K562 (cell line): ENCODE results near the gene EFCAB8. TPM values are rescaled to one million over a fixed set of nuclear protein-coding genes. Genes with fewer than 3 reads are reported as not detected.

ENCODE experiments used
- ATAC-seq: fragments of 200-7000 bp; cut with Tn5 transposase; 3 replicates; pipeline ENCODE4 v1.9.1; 2020; ENCODE audit warnings: moderate library complexity
- BruUV-seq: library from RNA; stranded (reverse); fragments of 400-500 nt; replicated peaks from 2 replicates; lab custom pipeline; 2021; lab: Mats Ljungman, UMichigan
- CTCF ChIA-PET: fragments of 300-600 bp; formaldehyde crosslinking; extraction: SDS; loops from one replicate; lab custom pipeline; 2021; ENCODE audit warnings: low intra/inter-chr PET ratio; lab: Yijun Ruan, JAX
- POLR2A ChIA-PET: fragments of 300-600, 350-650 bp; sonication (Branson Sonifier 250); formaldehyde crosslinking; extraction: SDS; loops from one replicate; lab custom pipeline; 2021; ENCODE audit warnings: antibody characterized with exemption, inconsistent platforms; lab: Yijun Ruan, JAX
- DNase-seq, 4 experiments: peaks; one replicate each; pipeline versions ENCODE4 v3.0.0 to v3.0.0-alpha.2; 2011 to 2018; ENCODE audit warnings: low spot score in 3 of 4, mixed read lengths in 3 of 4; ENCODE audit errors: extremely low read depth in 1 of 4
- FAIRE-seq: peaks from 2 replicates; lab custom pipeline; 2011; peaks lifted over from hg19 to GRCh38; lab: Jason Lieb, UNC
- H2AFZ ChIP-seq: 2 replicates; pipeline ENCODE4 v1.6.0; 2011; ENCODE audit warnings: low read depth, low read length, control low read depth, inconsistent platforms
- H3K27ac ChIP-seq: fragments of 200-600 bp; 3 replicates; pipeline ENCODE4 v1.8.0; 2011; ENCODE audit warnings: low read depth, mild to moderate bottlenecking, control low read depth, inconsistent platforms, low read length, moderate library complexity, mixed read lengths; ENCODE audit errors: extremely low read depth
- H3K27me3 ChIP-seq, 2 experiments: fragments of 300-600 bp in 1 of 2; 2 replicates in 1 of 2; 3 replicates in 1 of 2; pipeline versions ENCODE4 v1.6.0 to v1.8.0; 2011; ENCODE audit warnings: inconsistent platforms in 2 of 2, low read length in 2 of 2, mild to moderate bottlenecking in 1 of 2, mixed read lengths in 1 of 2, moderate library complexity in 1 of 2; ENCODE audit not compliant: control insufficient read depth in 2 of 2, insufficient read depth in 2 of 2
- H3K36me3 ChIP-seq: fragments of 300-600 bp; 3 replicates; pipeline ENCODE4 v1.8.0; 2011; ENCODE audit warnings: mild to moderate bottlenecking, low read length, inconsistent platforms; ENCODE audit not compliant: control insufficient read depth, insufficient read depth
- H3K4me1 ChIP-seq, 2 experiments: fragments of 200-600 bp in 1 of 2; replicated peaks in 1 of 2; 2 replicates in 1 of 2; 3 replicates in 1 of 2; pipeline versions ENCODE4 v1.5.1 to v1.8.0; 2011; ENCODE audit warnings: inconsistent platforms in 2 of 2, low read length in 2 of 2, mild to moderate bottlenecking in 1 of 2, mixed read lengths in 1 of 2, moderate library complexity in 1 of 2; ENCODE audit not compliant: control insufficient read depth in 2 of 2, insufficient read depth in 2 of 2
- H3K4me2 ChIP-seq: 2 replicates; pipeline ENCODE4 v1.6.1; 2011; ENCODE audit warnings: low read length, control low read depth, inconsistent platforms, mixed read lengths; ENCODE audit not compliant: insufficient read depth
- H3K4me3 ChIP-seq: fragments of 200-600 bp; sonication (generic), shearing (Covaris generic); 2 replicates; pipeline ENCODE4 v1.5.1; 2016; ENCODE audit warnings: control low read depth, inconsistent platforms
- H3K79me2 ChIP-seq: fragments of 200-600 bp; 3 replicates; pipeline ENCODE4 v1.8.0; 2011; ENCODE audit warnings: low read length, inconsistent platforms; ENCODE audit not compliant: control insufficient read depth, insufficient read depth
- H3K9ac ChIP-seq, 2 experiments: 2 replicates each; pipeline versions ENCODE4 v1.6.0 to v1.6.1; 2011; ENCODE audit warnings: low read depth in 2 of 2, low read length in 2 of 2, control low read depth in 1 of 2, inconsistent platforms in 1 of 2, mild to moderate bottlenecking in 1 of 2, mixed read lengths in 1 of 2; ENCODE audit not compliant: insufficient read depth in 1 of 2
- H3K9me1 ChIP-seq: one replicate; pipeline ENCODE4 v1.6.0; 2011; ENCODE audit warnings: inconsistent platforms, mild to moderate bottlenecking, low read length, moderate library complexity; ENCODE audit not compliant: control insufficient read depth, insufficient read depth
- H3K9me3 ChIP-seq: replicated peaks from 2 replicates; pipeline ENCODE4 v1.5.1; 2011; ENCODE audit warnings: low read depth, low read length, inconsistent platforms; ENCODE audit not compliant: control insufficient read depth, insufficient read depth
- H4K20me1 ChIP-seq: replicated peaks from 2 replicates; pipeline ENCODE4 v1.6.1; 2011; ENCODE audit warnings: low read length, inconsistent platforms, mixed read lengths; ENCODE audit not compliant: control insufficient read depth, insufficient read depth
- ARHGAP35 ChIP-seq: fragments of 450-650 bp; IDR thresholded peaks from 2 replicates; pipeline ENCODE4 v1.6.1; 2018; ENCODE audit not compliant: partially characterized antibody
- BCOR ChIP-seq: fragments of 450-650 bp; IDR thresholded peaks from 2 replicates; pipeline ENCODE4 v1.6.1; 2016
- CXXC5 ChIP-seq: fragments of 250-450 bp; sonication (Bioruptor Pico); IDR thresholded peaks from 2 replicates; pipeline ENCODE4 v1.8.0; 2022; ENCODE audit warnings: inconsistent platforms, mild to moderate bottlenecking, moderate library complexity
- PTRF ChIP-seq: fragments of 450-650 bp; IDR thresholded peaks from 2 replicates; pipeline ENCODE4 v1.6.1; 2016; ENCODE audit warnings: mild to moderate bottlenecking, missing genetic modification characterization, missing compliant biosample characterization
- RBM25 ChIP-seq: fragments of 200-400 bp; formaldehyde crosslinking; IDR thresholded peaks from 2 replicates; pipeline ENCODE4 v1.6.1; 2018; ENCODE audit warnings: low read length, low read depth, moderate library complexity; ENCODE audit not compliant: severe bottlenecking
- TEAD2 ChIP-seq: fragments of 450-650 bp; IDR thresholded peaks from 2 replicates; pipeline ENCODE4 v1.6.1; 2016; ENCODE audit warnings: missing genetic modification characterization, control low read depth, missing compliant biosample characterization
- ZNF347 ChIP-seq: fragments of 450-650 bp; formaldehyde crosslinking; IDR thresholded peaks from 2 replicates; pipeline ENCODE4 v1.4.0; 2020; ENCODE audit warnings: low read depth, mild to moderate bottlenecking, moderate library complexity
- WGBS: fragments of 100-300 bp; shearing (Covaris generic); methylation state at CpG from one replicate; pipeline ENCODE4 v1.1.6; 2016; ENCODE audit warnings: low coverage, mixed read lengths; ENCODE audit not compliant: insufficient coverage; ENCODE audit errors: missing lambda C conversion rate; 5-methylcytosine and 5-hydroxymethylcytosine counted together
- in situ Hi-C: fragments of 300-500 bp; cut with MboI; formaldehyde crosslinking; loops from 4 replicates; pipeline ENCODE4 v1.15.0; 2018; ENCODE audit warnings: inconsistent platforms, mixed read lengths
- intact Hi-C: fragments of 100-400 bp; cut with micrococcal nuclease; formaldehyde crosslinking; loops from 2 replicates; pipeline ENCODE4 v1.14.2; 2022
- polyA plus RNA-seq, 8 experiments: library from polyadenylated mRNA; depleted of rRNA in 4 of 8; stranded (reverse) in 5 of 8; unstranded in 3 of 8; fragments of >200 nt; fragmentation: Nextera tagmentation in 2 of 8; fragmentation: Illumina TruSeq in 1 of 8; extraction: Ambion mirVana in 2 of 8; extraction: Trizol in 1 of 8; gene quantifications; 2 replicates each; pipeline versions ENCODE4 v1.2.1 to v1.2.3, GENCODE V29; 2011 to 2014; ENCODE audit warnings: inconsistent platforms in 1 of 8, missing spikeins in 1 of 8
- total RNA-seq, 7 experiments: library from RNA; depleted of rRNA in 6 of 7; stranded (reverse); fragments of >200 nt in 6 of 7; fragmentation: Illumina TruSeq in 2 of 7; extraction: Trizol in 2 of 7; gene quantifications; 2 replicates each; pipeline versions ENCODE4 v1.2.1 to v1.2.3, GENCODE V29; 2011 to 2021; ENCODE audit warnings: low replicate concordance in 1 of 7
- TF ChIP-seq, protein P1 (sequence below), 2 experiments: fragments of 450-650 bp; IDR thresholded peaks; 2 replicates each; pipeline ENCODE4 v1.6.1; 2016
- TF ChIP-seq, protein P2 (sequence below): fragments of 250-450 bp; sonication (Bioruptor Pico); IDR thresholded peaks from 2 replicates; pipeline ENCODE4 v1.8.0; 2021; ENCODE audit warnings: moderate library complexity, mild to moderate bottlenecking, inconsistent platforms
- TF ChIP-seq, protein P3 (sequence below): fragments of 450-650 bp; formaldehyde crosslinking; IDR thresholded peaks from 2 replicates; pipeline ENCODE4 v1.4.0; 2020; ENCODE audit warnings: mild to moderate bottlenecking, moderate library complexity

EFCAB8 gene
- total and polyA plus RNA-seq, 9 of the 15 experiments (the other 6 are each of a cell fraction or from before 2014, with no cell fraction given), result 0.03 to 0.18 (median 0.11) TPM; not detected in 6

DNA sequence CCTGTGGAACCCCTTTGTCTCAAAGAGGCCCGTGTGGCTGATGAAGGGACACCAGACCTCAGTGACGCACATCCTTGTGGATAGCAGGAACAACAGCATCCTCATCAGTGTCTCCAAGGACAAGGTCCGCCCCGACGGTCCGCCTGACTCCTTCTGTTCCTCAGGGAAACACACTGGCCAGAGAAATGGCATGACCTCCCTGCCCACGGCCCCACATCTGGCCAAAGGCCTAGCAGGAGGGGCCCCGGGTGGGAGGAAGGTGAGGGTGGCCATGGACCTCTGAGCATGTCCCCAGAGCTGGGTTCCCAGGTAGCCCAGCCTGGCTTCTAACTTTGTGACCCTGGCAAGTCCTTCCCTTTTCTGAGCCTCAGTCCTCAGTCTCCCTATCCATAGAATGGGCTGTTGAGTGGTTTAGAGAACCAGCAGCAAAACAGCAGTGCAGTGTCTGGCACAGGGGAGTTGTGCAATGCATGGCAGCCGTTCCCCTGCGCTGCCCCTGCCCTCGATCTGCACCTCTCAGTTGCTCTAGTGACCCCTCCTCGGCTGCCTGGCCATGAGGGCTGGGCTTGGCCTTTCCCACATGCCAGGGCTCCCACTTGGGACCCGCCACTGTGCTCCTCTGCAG lies 48.3 kb downstream of the EFCAB8 start:
- H3K27ac ChIP-seq, result no peak overlapping the region
- 0 out of 2 replicates have a peak, but pooled peaks have one; percentile 20 for TF ChIP-seq BCOR
- TF ChIP-seq RBM25, result peak; percentile 62
- TF ChIP-seq, protein P1, sequence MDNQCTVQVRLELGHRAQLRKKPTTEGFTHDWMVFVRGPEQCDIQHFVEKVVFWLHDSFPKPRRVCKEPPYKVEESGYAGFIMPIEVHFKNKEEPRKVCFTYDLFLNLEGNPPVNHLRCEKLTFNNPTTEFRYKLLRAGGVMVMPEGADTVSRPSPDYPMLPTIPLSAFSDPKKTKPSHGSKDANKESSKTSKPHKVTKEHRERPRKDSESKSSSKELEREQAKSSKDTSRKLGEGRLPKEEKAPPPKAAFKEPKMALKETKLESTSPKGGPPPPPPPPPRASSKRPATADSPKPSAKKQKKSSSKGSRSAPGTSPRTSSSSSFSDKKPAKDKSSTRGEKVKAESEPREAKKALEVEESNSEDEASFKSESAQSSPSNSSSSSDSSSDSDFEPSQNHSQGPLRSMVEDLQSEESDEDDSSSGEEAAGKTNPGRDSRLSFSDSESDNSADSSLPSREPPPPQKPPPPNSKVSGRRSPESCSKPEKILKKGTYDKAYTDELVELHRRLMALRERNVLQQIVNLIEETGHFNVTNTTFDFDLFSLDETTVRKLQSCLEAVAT (IDR thresholded peaks at IDR 0.05), result no peak
- TF ChIP-seq, protein P2, sequence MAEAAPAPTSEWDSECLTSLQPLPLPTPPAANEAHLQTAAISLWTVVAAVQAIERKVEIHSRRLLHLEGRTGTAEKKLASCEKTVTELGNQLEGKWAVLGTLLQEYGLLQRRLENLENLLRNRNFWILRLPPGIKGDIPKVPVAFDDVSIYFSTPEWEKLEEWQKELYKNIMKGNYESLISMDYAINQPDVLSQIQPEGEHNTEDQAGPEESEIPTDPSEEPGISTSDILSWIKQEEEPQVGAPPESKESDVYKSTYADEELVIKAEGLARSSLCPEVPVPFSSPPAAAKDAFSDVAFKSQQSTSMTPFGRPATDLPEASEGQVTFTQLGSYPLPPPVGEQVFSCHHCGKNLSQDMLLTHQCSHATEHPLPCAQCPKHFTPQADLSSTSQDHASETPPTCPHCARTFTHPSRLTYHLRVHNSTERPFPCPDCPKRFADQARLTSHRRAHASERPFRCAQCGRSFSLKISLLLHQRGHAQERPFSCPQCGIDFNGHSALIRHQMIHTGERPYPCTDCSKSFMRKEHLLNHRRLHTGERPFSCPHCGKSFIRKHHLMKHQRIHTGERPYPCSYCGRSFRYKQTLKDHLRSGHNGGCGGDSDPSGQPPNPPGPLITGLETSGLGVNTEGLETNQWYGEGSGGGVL, result no peak
- no peak for TF ChIP-seq TEAD2 (tag)
- no peak for TF ChIP-seq ZNF347
- TF ChIP-seq CXXC5 (CRISPR knock-in tag), result no peak
- TF ChIP-seq ARHGAP35, result no peak
- TF ChIP-seq PTRF (tag), result no peak
- TF ChIP-seq, protein P3, sequence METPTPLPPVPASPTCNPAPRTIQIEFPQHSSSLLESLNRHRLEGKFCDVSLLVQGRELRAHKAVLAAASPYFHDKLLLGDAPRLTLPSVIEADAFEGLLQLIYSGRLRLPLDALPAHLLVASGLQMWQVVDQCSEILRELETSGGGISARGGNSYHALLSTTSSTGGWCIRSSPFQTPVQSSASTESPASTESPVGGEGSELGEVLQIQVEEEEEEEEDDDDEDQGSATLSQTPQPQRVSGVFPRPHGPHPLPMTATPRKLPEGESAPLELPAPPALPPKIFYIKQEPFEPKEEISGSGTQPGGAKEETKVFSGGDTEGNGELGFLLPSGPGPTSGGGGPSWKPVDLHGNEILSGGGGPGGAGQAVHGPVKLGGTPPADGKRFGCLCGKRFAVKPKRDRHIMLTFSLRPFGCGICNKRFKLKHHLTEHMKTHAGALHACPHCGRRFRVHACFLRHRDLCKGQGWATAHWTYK (CRISPR knock-in tag), result no peak
- TF ChIP-seq, all 486 proteins: peak for 2
- no TSS peak for BruUV-seq
- POLR2A ChIA-PET, result no interaction called here
- Histone ChIP-seq H4K20me1 (peaks cover 13% of the 10 kb centered on the region), H3K79me2 (no peaks in the 10 kb centered on the region), H3K9me3 (no peaks in the 10 kb centered on the region), H2AFZ (no peak overlapping the region), H3K4me2 (no peak overlapping the region), H3K4me1 (peaks cover 0 to 6% of the 10 kb centered on the region in 2 experiments; a peak in 1 of 5 replicates), H3K27me3 (peaks cover 7 to 51% of the 10 kb centered on the region in 2 experiments; a peak in 4 of 5 replicates), H3K9ac (no peak overlapping the region), H3K9me1 (no peaks in the 10 kb centered on the region), H3K36me3 (no peaks in the 10 kb centered on the region), H3K4me3 (no peak overlapping the region)
- ATAC-seq (no peak), DNase-seq (no peak), FAIRE-seq (no peak)
- intact Hi-C loops, result loop anchor here (1.0 kb wide), 1 partner anchor 52 kb away; no protein-coding TSS in a partner anchor
- under 1% methylated on average over 13 of the region's 13 CpGs for WGBS
- in situ Hi-C loops, result no loop called here
- CTCF ChIA-PET, result no interaction called here
